ENCODE measurements around the gene TAPT1. TPM values are rescaled to one million over a fixed set of nuclear protein-coding genes. Genes with fewer than 3 reads are reported as not detected.

The TAPT1 gene
- total RNA-seq, 1 donor from 2014 or later: 23.0 TPM

GRCh38 chr4:16183604-16184003 lies 42.7 kb downstream of the TAPT1 start:
- Mint-ChIP-seq H3K4me1 (ENCODE audit: low read depth) (peaks cover 4% of the 10 kb centered on the region), H3K27ac (ENCODE audit: unreplicated experiment) (no peak overlapping the region), H3K36me3 (ENCODE audit: low read depth) (peaks cover 7% of the 10 kb centered on the region), H3K27me3 (ENCODE audit: low read depth) (no peaks in the 10 kb centered on the region), H3K9me3 (ENCODE audit: low read depth) (no peaks in the 10 kb centered on the region), H3K4me3 (ENCODE audit: unreplicated experiment) (no peak overlapping the region)
- TF ChIP-seq, protein P1, sequence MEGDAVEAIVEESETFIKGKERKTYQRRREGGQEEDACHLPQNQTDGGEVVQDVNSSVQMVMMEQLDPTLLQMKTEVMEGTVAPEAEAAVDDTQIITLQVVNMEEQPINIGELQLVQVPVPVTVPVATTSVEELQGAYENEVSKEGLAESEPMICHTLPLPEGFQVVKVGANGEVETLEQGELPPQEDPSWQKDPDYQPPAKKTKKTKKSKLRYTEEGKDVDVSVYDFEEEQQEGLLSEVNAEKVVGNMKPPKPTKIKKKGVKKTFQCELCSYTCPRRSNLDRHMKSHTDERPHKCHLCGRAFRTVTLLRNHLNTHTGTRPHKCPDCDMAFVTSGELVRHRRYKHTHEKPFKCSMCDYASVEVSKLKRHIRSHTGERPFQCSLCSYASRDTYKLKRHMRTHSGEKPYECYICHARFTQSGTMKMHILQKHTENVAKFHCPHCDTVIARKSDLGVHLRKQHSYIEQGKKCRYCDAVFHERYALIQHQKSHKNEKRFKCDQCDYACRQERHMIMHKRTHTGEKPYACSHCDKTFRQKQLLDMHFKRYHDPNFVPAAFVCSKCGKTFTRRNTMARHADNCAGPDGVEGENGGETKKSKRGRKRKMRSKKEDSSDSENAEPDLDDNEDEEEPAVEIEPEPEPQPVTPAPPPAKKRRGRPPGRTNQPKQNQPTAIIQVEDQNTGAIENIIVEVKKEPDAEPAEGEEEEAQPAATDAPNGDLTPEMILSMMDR (IDR thresholded peaks at IDR 0.05): no peak
- DNase-seq (ENCODE audit: low spot score): no peak

GRCh38 chr4:16176621-16177020 lies 49.6 kb downstream of the TAPT1 start:
- peaks cover 5% of the 10 kb centered on the region for H3K4me1 Mint-ChIP-seq (ENCODE audit: low read depth)
- H3K27ac Mint-ChIP-seq (ENCODE audit: unreplicated experiment): no peak overlapping the region
- no peaks in the 10 kb centered on the region for H3K27me3 Mint-ChIP-seq (ENCODE audit: low read depth)
- no peak for DNase-seq (ENCODE audit: low spot score)
- H3K4me3 Mint-ChIP-seq (ENCODE audit: unreplicated experiment): no peak overlapping the region
- peaks cover 3% of the 10 kb centered on the region for H3K36me3 Mint-ChIP-seq (ENCODE audit: low read depth)
- TF ChIP-seq, protein P1 (IDR thresholded peaks at IDR 0.05): no peak
- no peaks in the 10 kb centered on the region for H3K9me3 Mint-ChIP-seq (ENCODE audit: low read depth)

DNA sequence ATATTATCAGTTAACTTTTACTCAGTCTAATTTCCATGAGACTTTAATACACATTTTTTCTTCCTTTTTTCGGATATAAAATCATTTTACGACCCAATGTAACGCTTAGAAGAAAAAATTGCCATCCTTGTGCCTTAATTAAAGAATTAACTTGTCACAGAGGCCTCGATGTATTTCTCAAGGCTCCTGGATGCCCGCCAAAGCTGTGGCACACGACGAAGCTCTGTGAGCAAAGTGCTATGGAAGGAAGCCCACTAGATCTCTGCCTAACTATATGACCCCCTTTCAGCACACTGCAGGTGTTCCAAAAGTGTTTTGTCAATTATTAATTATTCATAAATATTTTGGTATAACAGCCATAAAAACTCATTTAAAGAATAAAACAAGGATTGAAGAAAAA lies 54.4 kb downstream of the TAPT1 start:
- no peak for DNase-seq (ENCODE audit: low spot score)
- peaks cover 5% of the 10 kb centered on the region for H3K4me1 Mint-ChIP-seq (ENCODE audit: low read depth)
- H3K27me3 Mint-ChIP-seq (ENCODE audit: low read depth): no peaks in the 10 kb centered on the region
- H3K36me3 Mint-ChIP-seq (ENCODE audit: low read depth): peaks cover 8% of the 10 kb centered on the region
- TF ChIP-seq, protein P1 (IDR thresholded peaks at IDR 0.05): no peak
- no peak overlapping the region for H3K4me3 Mint-ChIP-seq (ENCODE audit: unreplicated experiment)
- H3K27ac Mint-ChIP-seq (ENCODE audit: unreplicated experiment): no peak overlapping the region
- no peaks in the 10 kb centered on the region for H3K9me3 Mint-ChIP-seq (ENCODE audit: low read depth)

DNA sequence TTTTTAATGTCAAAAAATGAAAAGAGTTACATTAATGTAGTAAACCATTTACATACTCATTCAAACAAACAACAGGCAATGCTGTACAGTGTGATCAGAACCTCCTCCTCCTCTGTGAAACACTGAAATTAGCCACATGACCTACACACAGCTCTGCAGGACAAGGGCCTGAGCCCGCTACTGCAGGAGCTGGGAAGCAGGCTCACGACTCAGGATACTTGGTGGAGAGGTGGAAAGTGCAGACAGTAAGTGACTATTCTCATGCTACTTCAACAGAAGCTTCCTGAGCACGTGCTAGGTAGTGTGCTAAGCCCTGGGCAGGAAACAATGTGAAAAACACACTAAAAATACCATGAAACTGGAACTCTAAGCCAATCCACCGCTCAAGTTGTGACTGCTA lies 56.8 kb downstream of the TAPT1 start:
- DNase-seq (ENCODE audit: low spot score): no peak
- H3K27me3 Mint-ChIP-seq (ENCODE audit: low read depth): no peaks in the 10 kb centered on the region
- no peaks in the 10 kb centered on the region for H3K4me1 Mint-ChIP-seq (ENCODE audit: low read depth)
- H3K4me3 Mint-ChIP-seq (ENCODE audit: unreplicated experiment): no peak overlapping the region
- TF ChIP-seq, protein P1 (IDR thresholded peaks at IDR 0.05): no peak
- H3K27ac Mint-ChIP-seq (ENCODE audit: unreplicated experiment): no peak overlapping the region
- no peaks in the 10 kb centered on the region for H3K9me3 Mint-ChIP-seq (ENCODE audit: low read depth)
- H3K36me3 Mint-ChIP-seq (ENCODE audit: low read depth): peaks cover 24% of the 10 kb centered on the region

DNA sequence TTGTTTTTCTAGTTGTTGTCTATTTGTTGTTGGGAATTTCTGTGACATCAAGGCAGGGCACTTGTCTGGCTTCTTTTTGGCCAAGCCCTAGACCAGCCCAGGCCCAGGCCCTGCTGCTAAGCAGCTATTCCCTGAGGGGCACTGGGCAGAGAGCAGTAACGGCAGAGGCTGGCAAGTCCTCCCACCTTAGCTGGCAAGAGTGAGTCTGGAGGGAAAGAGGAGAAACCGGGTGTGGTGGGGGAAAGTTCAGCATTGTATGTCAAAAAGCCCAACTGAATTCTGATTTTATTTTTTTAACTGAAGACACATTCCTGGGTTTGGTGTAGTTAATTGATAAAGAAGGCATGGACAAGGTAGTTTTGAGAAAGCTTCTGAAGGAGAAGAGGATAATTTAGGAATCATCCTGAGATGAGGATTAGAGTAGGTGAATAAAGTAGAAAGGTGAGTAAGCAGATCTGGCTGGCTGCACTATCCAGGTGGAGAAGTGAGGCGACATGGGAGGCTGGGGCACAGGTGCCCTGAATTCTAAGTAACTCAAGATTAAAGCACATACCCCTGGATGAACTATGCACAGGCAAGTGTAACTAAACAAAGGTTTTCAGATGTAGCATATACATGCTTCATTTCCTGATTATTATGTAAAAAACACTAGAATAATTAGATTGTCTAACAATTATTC lies 57.4 kb downstream of the TAPT1 start:
- no peak overlapping the region for H3K27ac Mint-ChIP-seq (ENCODE audit: unreplicated experiment)
- no peak for DNase-seq (ENCODE audit: low spot score)
- H3K4me3 Mint-ChIP-seq (ENCODE audit: unreplicated experiment): no peak overlapping the region

More for the DNA sequence above, 57.4 kb downstream of the TAPT1 start:
- Mint-ChIP-seq H3K27me3 (ENCODE audit: low read depth) (no peaks in the 10 kb centered on the region), H3K36me3 (ENCODE audit: low read depth) (peaks cover 28% of the 10 kb centered on the region), H3K9me3 (ENCODE audit: low read depth) (no peaks in the 10 kb centered on the region), H3K4me1 (ENCODE audit: low read depth) (no peaks in the 10 kb centered on the region)
- TF ChIP-seq, protein P1 (IDR thresholded peaks at IDR 0.05): no peak
